ENCODE results near the gene HDHD5.

HDHD5 gene

DNA sequence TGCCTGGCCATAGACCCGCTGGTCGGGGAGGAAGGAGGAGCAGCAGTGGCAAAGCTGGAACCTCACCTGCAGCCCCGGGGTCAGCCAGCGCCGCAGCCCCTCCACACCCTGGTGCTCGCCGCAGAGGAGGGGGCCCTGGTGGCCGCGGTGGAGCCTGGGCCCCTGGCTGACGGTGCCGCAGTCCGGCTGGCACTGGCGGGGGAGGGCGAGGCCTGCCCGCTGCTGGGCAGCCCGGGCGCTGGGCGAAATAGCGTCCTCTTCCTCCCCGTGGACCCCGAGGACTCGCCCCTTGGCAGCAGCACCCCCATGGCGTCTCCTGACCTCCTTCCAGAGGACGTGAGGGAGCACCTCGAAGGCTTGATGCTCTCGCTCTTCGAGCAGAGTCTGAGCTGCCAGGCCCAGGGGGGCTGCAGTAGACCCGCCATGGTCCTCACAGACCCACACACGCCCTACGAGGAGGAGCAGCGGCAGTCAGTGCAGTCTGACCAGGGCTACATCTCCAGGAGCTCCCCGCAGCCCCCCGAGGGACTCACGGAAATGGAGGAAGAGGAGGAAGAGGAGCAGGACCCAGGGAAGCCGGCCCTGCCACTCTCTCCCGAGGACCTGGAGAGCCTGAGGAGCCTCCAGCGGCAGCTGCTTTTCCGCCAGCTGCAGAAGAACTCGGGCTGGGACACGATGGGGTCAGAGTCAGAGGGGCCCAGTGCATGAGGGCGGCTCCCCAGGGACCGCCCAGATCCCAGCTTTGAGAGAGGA, 49.8 kb downstream of the HDHD5 start:
- TF ChIP-seq, protein P1, sequence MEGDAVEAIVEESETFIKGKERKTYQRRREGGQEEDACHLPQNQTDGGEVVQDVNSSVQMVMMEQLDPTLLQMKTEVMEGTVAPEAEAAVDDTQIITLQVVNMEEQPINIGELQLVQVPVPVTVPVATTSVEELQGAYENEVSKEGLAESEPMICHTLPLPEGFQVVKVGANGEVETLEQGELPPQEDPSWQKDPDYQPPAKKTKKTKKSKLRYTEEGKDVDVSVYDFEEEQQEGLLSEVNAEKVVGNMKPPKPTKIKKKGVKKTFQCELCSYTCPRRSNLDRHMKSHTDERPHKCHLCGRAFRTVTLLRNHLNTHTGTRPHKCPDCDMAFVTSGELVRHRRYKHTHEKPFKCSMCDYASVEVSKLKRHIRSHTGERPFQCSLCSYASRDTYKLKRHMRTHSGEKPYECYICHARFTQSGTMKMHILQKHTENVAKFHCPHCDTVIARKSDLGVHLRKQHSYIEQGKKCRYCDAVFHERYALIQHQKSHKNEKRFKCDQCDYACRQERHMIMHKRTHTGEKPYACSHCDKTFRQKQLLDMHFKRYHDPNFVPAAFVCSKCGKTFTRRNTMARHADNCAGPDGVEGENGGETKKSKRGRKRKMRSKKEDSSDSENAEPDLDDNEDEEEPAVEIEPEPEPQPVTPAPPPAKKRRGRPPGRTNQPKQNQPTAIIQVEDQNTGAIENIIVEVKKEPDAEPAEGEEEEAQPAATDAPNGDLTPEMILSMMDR (IDR thresholded peaks at IDR 0.05; ENCODE audit: extremely low read depth, missing control alignments) = no peak
- no peak for DNase-seq (ENCODE audit: low spot score)

DNA sequence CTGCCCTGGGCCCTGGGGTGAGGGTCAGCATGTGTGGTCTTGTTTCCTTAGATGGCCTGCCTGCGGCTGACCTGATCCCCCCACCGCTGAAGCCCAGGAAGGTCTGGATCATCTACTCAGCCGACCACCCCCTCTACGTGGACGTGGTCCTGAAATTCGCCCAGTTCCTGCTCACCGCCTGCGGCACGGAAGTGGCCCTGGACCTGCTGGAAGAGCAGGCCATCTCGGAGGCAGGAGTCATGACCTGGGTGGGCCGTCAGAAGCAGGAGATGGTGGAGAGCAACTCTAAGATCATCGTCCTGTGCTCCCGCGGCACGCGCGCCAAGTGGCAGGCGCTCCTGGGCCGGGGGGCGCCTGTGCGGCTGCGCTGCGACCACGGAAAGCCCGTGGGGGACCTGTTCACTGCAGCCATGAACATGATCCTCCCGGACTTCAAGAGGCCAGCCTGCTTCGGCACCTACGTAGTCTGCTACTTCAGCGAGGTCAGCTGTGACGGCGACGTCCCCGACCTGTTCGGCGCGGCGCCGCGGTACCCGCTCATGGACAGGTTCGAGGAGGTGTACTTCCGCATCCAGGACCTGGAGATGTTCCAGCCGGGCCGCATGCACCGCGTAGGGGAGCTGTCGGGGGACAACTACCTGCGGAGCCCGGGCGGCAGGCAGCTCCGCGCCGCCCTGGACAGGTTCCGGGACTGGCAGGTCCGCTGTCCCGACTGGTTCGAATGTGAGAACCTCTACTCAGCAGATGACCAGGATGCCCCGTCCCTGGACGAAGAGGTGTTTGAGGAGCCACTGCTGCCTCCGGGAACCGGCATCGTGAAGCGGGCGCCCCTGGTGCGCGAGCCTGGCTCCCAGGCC, 50.6 kb downstream of the HDHD5 start:
- TF ChIP-seq, protein P1 (IDR thresholded peaks at IDR 0.05; ENCODE audit: extremely low read depth, missing control alignments) = no peak
- DNase-seq (ENCODE audit: low spot score) = no peak

DNA sequence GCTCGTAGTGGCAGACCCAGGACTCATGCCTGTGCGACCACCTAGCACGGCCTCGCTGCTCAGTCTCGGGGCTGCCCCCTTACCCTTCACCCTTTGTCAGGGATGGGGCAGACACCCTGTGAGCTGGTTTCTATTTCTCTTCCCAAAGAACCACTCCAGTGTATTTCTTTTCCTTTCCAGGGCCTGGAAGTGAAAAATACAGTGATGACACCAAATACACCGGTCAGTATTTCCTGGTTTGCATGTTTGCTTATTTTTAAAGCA, 51.6 kb downstream of the HDHD5 start:
- TF ChIP-seq, protein P1 (IDR thresholded peaks at IDR 0.05; ENCODE audit: extremely low read depth, missing control alignments) = no peak
- no peak for DNase-seq (ENCODE audit: low spot score)

DNA sequence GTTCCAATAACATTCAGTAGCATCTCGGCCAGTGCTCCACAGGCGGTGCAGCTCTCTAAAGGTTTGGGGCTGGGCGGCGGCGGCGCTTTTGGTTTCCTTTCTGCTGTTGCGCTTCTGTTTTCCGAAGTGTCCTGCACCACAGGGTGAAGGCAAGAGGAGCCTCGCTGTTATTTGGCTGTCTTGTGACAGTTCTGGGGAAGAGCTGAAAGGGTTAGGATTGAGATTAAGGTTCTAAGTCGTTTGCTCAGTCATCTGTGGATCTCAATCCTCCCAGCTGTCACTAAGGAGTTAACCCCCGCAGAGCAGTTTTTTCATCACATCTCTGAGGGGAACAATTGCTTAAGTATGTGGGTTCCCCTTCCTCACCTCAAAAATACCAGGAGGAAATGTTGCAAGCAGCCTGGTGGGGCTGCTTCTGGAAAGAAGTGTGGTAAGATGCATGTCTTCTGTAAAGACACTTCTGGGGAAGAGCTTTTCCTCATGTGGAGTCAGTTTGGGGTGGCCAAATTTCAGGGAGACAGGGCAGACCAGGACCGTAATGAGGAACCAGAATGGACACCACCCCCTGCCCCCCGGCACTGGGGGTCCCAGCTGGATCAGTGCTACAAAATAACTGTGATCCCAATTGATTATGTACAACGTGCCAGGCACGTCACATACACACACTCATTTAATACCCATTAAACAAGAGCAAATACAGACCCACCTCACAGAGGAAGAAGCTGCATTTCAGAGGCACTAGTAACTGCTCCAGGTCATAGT, 52.1 kb downstream of the HDHD5 start:
- TF ChIP-seq, protein P1 (IDR thresholded peaks at IDR 0.05; ENCODE audit: extremely low read depth, missing control alignments) = no peak
- DNase-seq (ENCODE audit: low spot score) = peak; percentile 80

DNA sequence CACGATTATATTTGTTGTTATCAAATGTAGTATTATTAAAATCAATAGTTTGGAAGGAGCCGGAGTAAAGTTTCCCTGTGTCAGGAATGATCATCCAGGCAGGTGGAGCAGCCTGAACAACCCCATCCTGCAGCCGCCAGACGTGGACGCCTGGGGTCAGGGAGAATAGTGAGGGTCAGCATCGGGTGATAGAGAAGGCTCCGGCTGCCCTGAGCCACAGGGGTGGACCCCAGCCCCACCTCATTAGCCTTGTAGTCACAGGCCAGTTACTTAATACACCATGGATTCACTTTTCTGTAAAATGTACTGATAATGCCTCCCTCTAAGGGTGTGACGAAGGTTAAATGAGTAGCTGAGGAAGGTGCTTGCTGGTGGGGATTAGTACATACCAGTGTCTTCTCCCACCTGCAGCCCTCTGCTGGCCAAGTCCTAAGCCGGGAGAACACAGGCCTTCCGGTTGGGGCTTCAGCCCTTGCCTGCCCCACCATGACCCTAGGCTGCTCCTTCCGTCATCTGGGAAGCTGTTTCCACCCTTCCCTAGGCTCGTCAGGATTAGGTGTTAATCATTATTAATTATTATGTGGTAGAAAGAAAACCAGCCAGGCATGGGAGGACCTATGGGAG, 52.8 kb downstream of the HDHD5 start:
- TF ChIP-seq, protein P1 (IDR thresholded peaks at IDR 0.05; ENCODE audit: extremely low read depth, missing control alignments) = no peak
- DNase-seq (ENCODE audit: low spot score) = peak; percentile 60

DNA sequence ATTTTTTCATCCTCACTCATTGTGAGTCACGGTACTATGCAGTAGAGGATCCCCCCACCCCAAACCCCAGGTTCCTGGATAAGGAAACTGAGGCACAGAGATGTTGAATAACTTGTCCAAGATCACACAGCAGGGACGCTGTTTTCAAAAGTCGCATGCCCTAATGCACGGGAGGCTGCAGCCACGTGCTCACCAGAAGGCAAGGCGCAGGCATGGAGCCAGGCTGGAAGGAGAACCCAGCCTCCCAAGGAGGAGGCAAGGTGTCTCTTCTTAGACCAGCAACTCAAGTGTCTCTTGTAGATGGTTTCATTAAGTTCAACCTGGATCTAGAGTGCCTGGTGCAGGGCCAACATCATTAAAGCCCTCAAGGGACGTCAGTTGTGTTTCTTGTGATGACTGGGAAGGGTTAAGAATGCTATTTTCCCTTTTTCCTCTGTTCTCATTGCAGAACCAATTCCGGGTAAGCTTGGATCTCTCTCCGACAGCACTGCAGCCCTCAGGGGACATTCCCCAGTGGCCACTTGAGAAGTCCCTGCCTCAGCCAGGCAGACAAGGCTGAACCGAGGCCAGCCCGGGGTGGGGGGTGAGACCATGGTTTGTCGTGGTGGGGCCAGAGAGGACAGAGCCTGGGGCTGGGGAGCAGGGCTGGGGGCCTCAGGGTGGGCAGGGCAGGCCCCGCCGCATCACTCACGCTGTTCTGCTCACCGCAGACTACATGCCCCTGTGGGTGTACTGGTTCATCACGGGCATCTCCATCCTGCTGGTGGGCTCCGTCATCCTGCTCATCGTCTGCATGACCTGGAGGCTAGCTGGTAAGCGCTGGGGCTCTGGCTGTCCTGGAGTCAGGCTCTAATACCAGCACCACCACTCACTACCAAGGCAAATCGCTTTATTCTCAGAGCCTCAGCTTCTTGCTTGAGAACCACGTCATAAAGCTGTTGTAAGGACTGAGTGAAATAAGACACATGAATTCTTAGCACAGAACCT, 53.6 kb downstream of the HDHD5 start:
- TF ChIP-seq, protein P1 (IDR thresholded peaks at IDR 0.05; ENCODE audit: extremely low read depth, missing control alignments) = no peak

More for the DNA sequence above, 53.6 kb downstream of the HDHD5 start:
- no peak for DNase-seq (ENCODE audit: low spot score)
